Measurements from ENCODE around the gene AEN. TPM values are rescaled to one million over a fixed set of nuclear protein-coding genes. Genes with fewer than 3 reads are reported as not detected.

AEN gene
- total RNA-seq, 1 experiment from 2014 or later, result 183 TPM

GRCh38 chr15:88655103-88655553, 34.0 kb downstream of the AEN start:
- Mint-ChIP-seq H3K4me3 (no peak overlapping the region), H3K27ac (no peak overlapping the region), H3K9me3 (no peaks in the 10 kb centered on the region), H3K27me3 (ENCODE audit: low read depth) (no peaks in the 10 kb centered on the region), H3K36me3 (no peaks in the 10 kb centered on the region), H3K4me1 (peaks cover 20% of the 10 kb centered on the region)
- POLR2A ChIA-PET, result no interaction called here
- ATAC-seq (no peak), DNase-seq (ENCODE audit: low spot score) (no peak)
- TF ChIP-seq AFF4 (CRISPR knock-in tag; IDR thresholded peaks at IDR 0.05; ENCODE audit: borderline replicate concordance), result no peak
- TF ChIP-seq JAZF1 (CRISPR knock-in tag; IDR thresholded peaks at IDR 0.05), result no peak
- no peak for TF ChIP-seq TEAD1 (CRISPR knock-in tag; IDR thresholded peaks at IDR 0.05)
- TF ChIP-seq CREB1 (CRISPR knock-in tag; IDR thresholded peaks at IDR 0.05), result no peak
- TF ChIP-seq ZNF138 (CRISPR knock-in tag; conservative IDR thresholded peaks at IDR 0.05), result no peak
- TF ChIP-seq FOXP1 (CRISPR knock-in tag; IDR thresholded peaks at IDR 0.05; ENCODE audit: borderline replicate concordance), result no peak
- no peak for TF ChIP-seq ARID4B (CRISPR knock-in tag; IDR thresholded peaks at IDR 0.05; ENCODE audit: borderline replicate concordance)
- no peak for TF ChIP-seq RELA (CRISPR knock-in tag; IDR thresholded peaks at IDR 0.05; ENCODE audit: borderline replicate concordance)
- TF ChIP-seq USF2 (CRISPR knock-in tag; IDR thresholded peaks at IDR 0.05), result no peak
- TF ChIP-seq ZNF416 (CRISPR knock-in tag; IDR thresholded peaks at IDR 0.05), result no peak
- CTCF ChIA-PET, result interaction anchor here (0.8 kb wide), 1 partner anchor 170 kb away, joined by 3 read pairs; no protein-coding TSS in a partner anchor

GRCh38 chr15:88655800-88656488, 34.8 kb downstream of the AEN start:
- H3K27ac Mint-ChIP-seq, result no peak overlapping the region
- no peaks in the 10 kb centered on the region for H3K36me3 Mint-ChIP-seq
- H3K4me3 Mint-ChIP-seq, result no peak overlapping the region
- CTCF ChIA-PET, result interaction anchor here (0.7 to 3.5 kb wide), 6 partner anchors 26 to 180 kb away, joined by 3 to 21 read pairs (median 10); no protein-coding TSS in a partner anchor
- DNase-seq (ENCODE audit: low spot score) (no peak), ATAC-seq (no peak)
- POLR2A ChIA-PET, result interaction anchor here (1.3 kb wide), 1 partner anchor 9 kb away, joined by 3 read pairs; no protein-coding TSS in a partner anchor
- H3K4me1 Mint-ChIP-seq, result peaks cover 20% of the 10 kb centered on the region
- no peaks in the 10 kb centered on the region for H3K27me3 Mint-ChIP-seq (ENCODE audit: low read depth)
- no peaks in the 10 kb centered on the region for H3K9me3 Mint-ChIP-seq
- TF ChIP-seq TEAD4 (CRISPR knock-in tag; IDR thresholded peaks at IDR 0.05) (no peak), USF1 (CRISPR knock-in tag; IDR thresholded peaks at IDR 0.05) (no peak), KAT7 (CRISPR knock-in tag; IDR thresholded peaks at IDR 0.05; ENCODE audit: borderline replicate concordance) (no peak), SP1 (CRISPR knock-in tag; conservative IDR thresholded peaks at IDR 0.05) (no peak), SMAD4 (CRISPR knock-in tag; IDR thresholded peaks at IDR 0.05) (no peak), USF2 (CRISPR knock-in tag; IDR thresholded peaks at IDR 0.05) (no peak), ARID4B (CRISPR knock-in tag; IDR thresholded peaks at IDR 0.05; ENCODE audit: borderline replicate concordance) (no peak), RELA (CRISPR knock-in tag; IDR thresholded peaks at IDR 0.05; ENCODE audit: borderline replicate concordance) (no peak), MAX (CRISPR knock-in tag; IDR thresholded peaks at IDR 0.05) (no peak), ZNF416 (CRISPR knock-in tag; IDR thresholded peaks at IDR 0.05) (no peak), ATF3 (CRISPR knock-in tag; conservative IDR thresholded peaks at IDR 0.05) (no peak)
